ENCODE measurements around the gene SEC61G. TPM values are rescaled to one million over a fixed set of nuclear protein-coding genes. Genes with fewer than 3 reads are reported as not detected.

The SEC61G gene
- total and polyA plus RNA-seq, 10 donors = 52.8 to 290 (median 178) TPM

DNA sequence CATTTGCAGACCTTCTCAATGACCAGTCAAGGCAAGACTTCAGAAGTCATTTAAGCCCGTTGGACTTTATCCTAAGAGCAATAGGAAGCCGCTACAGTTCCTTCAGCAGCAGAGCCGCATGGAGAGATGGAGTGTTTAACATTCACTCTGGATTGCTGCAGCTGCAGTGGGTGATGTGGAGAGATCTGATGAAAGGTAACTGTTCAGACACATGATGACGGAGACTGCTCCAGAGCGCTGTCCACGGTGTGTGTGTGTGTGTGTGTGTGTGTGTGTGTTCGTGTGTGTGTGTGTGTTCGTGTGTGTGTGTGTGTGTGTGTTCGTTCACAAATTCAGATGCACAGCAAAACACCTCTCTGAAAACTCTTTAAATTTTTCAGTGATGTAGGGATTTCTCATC lies 37.0 kb downstream of the SEC61G start:
- TF ChIP-seq POLR2AphosphoS5 (IDR thresholded peaks at IDR 0.05) (no peak), POLR2A (IDR thresholded peaks at IDR 0.05) (no peak)
- TF ChIP-seq, protein P1, sequence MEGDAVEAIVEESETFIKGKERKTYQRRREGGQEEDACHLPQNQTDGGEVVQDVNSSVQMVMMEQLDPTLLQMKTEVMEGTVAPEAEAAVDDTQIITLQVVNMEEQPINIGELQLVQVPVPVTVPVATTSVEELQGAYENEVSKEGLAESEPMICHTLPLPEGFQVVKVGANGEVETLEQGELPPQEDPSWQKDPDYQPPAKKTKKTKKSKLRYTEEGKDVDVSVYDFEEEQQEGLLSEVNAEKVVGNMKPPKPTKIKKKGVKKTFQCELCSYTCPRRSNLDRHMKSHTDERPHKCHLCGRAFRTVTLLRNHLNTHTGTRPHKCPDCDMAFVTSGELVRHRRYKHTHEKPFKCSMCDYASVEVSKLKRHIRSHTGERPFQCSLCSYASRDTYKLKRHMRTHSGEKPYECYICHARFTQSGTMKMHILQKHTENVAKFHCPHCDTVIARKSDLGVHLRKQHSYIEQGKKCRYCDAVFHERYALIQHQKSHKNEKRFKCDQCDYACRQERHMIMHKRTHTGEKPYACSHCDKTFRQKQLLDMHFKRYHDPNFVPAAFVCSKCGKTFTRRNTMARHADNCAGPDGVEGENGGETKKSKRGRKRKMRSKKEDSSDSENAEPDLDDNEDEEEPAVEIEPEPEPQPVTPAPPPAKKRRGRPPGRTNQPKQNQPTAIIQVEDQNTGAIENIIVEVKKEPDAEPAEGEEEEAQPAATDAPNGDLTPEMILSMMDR (IDR thresholded peaks at IDR 0.05 in 8 of 11, conservative IDR thresholded peaks at IDR 0.05 in 3 of 11) = no peak
- Histone ChIP-seq H3K4me3 (no peak overlapping the region), H3K9me3 (peaks cover 0 to 15% (median 2%) of the 10 kb centered on the region in 8 donors), H3K4me1 (no peaks in the 10 kb centered on the region), H3K27ac (no peak overlapping the region), H3K36me3 (no peaks in the 10 kb centered on the region), H3K27me3 (replicated peaks in 1 of 7) (no peaks in the 10 kb centered on the region)
- no peak for DNase-seq
- intact Hi-C loops (cut with DNase I; ENCODE audit: low total_unique reads) = no loop called here
- 63 to 78% (median 74%) methylated on average over 9 of the region's 9 CpGs for WGBS, 5 donors

DNA sequence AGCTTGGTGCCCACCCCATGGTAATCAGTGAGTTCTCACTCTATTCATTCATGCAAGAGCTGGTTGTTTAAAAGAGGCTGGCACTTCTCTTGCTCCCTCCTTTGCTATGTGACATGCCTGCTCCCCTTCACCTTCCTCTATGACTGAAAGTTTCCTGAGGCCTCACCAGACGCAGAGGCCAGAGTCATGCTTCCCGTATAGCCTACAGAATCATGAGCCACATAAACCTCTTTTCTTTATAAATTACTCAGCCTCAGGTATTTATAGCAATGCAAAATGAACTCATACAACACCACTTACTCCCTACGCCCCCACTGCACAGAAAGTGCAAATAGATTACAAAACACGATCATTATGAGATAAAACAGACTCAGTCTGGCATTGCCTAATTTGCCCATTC lies 39.0 kb downstream of the SEC61G start:
- Histone ChIP-seq H3K27me3 (replicated peaks in 1 of 7) (no peaks in the 10 kb centered on the region), H3K36me3 (no peaks in the 10 kb centered on the region), H3K4me1 (no peaks in the 10 kb centered on the region), H3K4me3 (no peak overlapping the region), H3K27ac (no peak overlapping the region), H3K9me3 (peaks cover 0 to 15% (median 2%) of the 10 kb centered on the region in 8 donors)
- no peak for DNase-seq
- intact Hi-C loops (cut with DNase I; ENCODE audit: low total_unique reads) = no loop called here
- 74 to 84% (median 78%) methylated on average over 4 of the region's 4 CpGs for WGBS, 5 donors
- TF ChIP-seq POLR2A (IDR thresholded peaks at IDR 0.05) (no peak), POLR2AphosphoS5 (IDR thresholded peaks at IDR 0.05) (no peak)
- TF ChIP-seq, protein P1 (IDR thresholded peaks at IDR 0.05 in 8 of 11, conservative IDR thresholded peaks at IDR 0.05 in 3 of 11) = no peak

DNA sequence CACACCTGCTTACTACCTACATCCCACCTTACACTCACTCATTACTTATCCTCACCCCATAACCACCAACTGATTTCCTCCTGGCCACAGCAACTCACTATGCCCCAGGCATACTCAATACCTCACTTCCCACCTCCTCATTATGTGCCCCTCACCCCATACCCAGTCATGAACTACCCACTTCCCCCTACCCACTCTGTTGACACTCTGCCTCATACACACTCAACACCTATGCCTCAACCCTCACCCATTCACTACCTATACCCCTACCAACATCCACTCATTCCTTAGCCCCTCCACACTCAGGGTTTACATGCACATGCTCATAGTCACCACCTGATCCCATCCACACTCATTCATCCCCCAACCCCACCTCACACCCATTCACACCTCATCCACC lies 39.6 kb downstream of the SEC61G start:
- H3K36me3 ChIP-seq = no peaks in the 10 kb centered on the region
- TF ChIP-seq POLR2AphosphoS5 (IDR thresholded peaks at IDR 0.05) (no peak), POLR2A (IDR thresholded peaks at IDR 0.05) (no peak)
- H3K9me3 ChIP-seq = peaks cover 0 to 15% (median 2%) of the 10 kb centered on the region in 8 donors
- H3K27ac ChIP-seq = no peak overlapping the region
- no peaks in the 10 kb centered on the region for H3K4me1 ChIP-seq
- no peak overlapping the region for H3K4me3 ChIP-seq
- intact Hi-C loops (cut with DNase I; ENCODE audit: low total_unique reads) = no loop called here
- no peak for DNase-seq
- H3K27me3 ChIP-seq (replicated peaks in 1 of 7) = no peaks in the 10 kb centered on the region

DNA sequence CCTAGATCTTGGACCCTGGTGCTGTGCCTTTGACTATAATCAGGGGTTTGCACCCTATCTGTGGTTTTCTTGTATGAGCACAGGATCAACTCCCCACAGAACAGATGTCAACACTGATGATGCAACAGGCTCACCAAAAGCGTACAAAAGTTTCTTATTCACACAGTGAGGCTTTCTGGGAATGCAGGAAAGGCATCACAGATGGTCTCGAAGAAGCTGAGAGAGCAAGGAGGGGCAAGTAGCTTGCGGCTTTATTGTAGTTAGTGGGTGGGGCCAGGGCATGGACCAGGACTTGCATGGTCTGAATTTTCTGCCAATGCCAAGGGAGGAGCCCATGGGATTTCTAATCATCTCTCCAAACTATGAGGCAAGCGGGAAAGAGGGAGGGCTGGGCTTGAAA lies 46.2 kb downstream of the SEC61G start:
- 80 to 89% (median 86%) methylated on average over 4 of the region's 4 CpGs for WGBS, 5 donors
- intact Hi-C loops (cut with DNase I; ENCODE audit: low total_unique reads) = no loop called here
- Histone ChIP-seq H3K36me3 (no peaks in the 10 kb centered on the region), H3K4me3 (no peak overlapping the region), H3K9me3 (peaks cover 0 to 37% (median 12%) of the 10 kb centered on the region in 8 donors), H3K27me3 (replicated peaks in 1 of 7) (no peaks in the 10 kb centered on the region), H3K4me1 (no peaks in the 10 kb centered on the region), H3K27ac (no peak overlapping the region)
- DNase-seq = no peak
- TF ChIP-seq POLR2A (IDR thresholded peaks at IDR 0.05) (no peak), POLR2AphosphoS5 (IDR thresholded peaks at IDR 0.05) (no peak)
- TF ChIP-seq, protein P1 (IDR thresholded peaks at IDR 0.05 in 8 of 11, conservative IDR thresholded peaks at IDR 0.05 in 3 of 11) = no peak

Measured in spleen (tissue), 11 donors.